Measurements from ENCODE around the gene PIK3R5.

The PIK3R5 gene

GRCh38 chr17:8851600-8851999 lies 113.9 kb downstream of the PIK3R5 start:
- no peak for DNase-seq

GRCh38 chr17:8849311-8850041 lies 116.0 kb downstream of the PIK3R5 start:
- DNase-seq: no peak

GRCh38 chr17:8847891-8848290 lies 117.6 kb downstream of the PIK3R5 start:
- no peak for DNase-seq

- no peak for DNase-seq
These were observed 118.7 kb downstream of the PIK3R5 start for GRCh38 chr17:8846768-8847211.

GRCh38 chr17:8844229-8845218 lies 121.0 kb downstream of the PIK3R5 start:
- DNase-seq: no peak

- no peak for DNase-seq
These were observed 122.2 kb downstream of the PIK3R5 start for GRCh38 chr17:8843344-8843743.

GRCh38 chr17:8841844-8842243 lies 123.7 kb downstream of the PIK3R5 start:
- DNase-seq: no peak

- no peak for DNase-seq
These were observed 126.0 kb downstream of the PIK3R5 start for GRCh38 chr17:8839410-8839935.

- no peak for DNase-seq
These were observed 126.9 kb downstream of the PIK3R5 start for GRCh38 chr17:8838551-8839095.

- DNase-seq: no peak
These were observed 127.9 kb downstream of the PIK3R5 start for GRCh38 chr17:8837563-8838075.

GRCh38 chr17:8836821-8837562 lies 128.5 kb downstream of the PIK3R5 start:
- no peak for DNase-seq

GRCh38 chr17:8835631-8836364 lies 129.7 kb downstream of the PIK3R5 start:
- DNase-seq: no peak

- no peak for DNase-seq
These were observed 130.4 kb downstream of the PIK3R5 start for GRCh38 chr17:8835106-8835505.

- no peak for DNase-seq
These were observed 132.7 kb downstream of the PIK3R5 start for GRCh38 chr17:8832711-8833352.

- DNase-seq: no peak
These were observed 134.2 kb downstream of the PIK3R5 start for GRCh38 chr17:8831234-8831849.

GRCh38 chr17:8830141-8830540 lies 135.4 kb downstream of the PIK3R5 start:
- no peak for DNase-seq

GRCh38 chr17:8829036-8829941 lies 136.2 kb downstream of the PIK3R5 start:
- DNase-seq: no peak
